Hindlimb muscle (tissue), 1 donor: ENCODE data around the gene UBN1. TPM values are rescaled to one million over a fixed set of nuclear protein-coding genes. Genes with fewer than 3 reads are reported as not detected.

Experiments used
- DNase-seq: peaks from one replicate; pipeline ENCODE4 v3.0.0-alpha.2; 2013
- polyA plus RNA-seq: library from polyadenylated mRNA; unstranded; fragments of 120-200 nt; gene quantifications from one replicate; pipeline ENCODE4 v1.2.1, GENCODE V29; 2013; ENCODE audit not compliant: insufficient read length

Gene UBN1
- polyA plus RNA-seq, 1 donor, result 19.0 TPM

DNA sequence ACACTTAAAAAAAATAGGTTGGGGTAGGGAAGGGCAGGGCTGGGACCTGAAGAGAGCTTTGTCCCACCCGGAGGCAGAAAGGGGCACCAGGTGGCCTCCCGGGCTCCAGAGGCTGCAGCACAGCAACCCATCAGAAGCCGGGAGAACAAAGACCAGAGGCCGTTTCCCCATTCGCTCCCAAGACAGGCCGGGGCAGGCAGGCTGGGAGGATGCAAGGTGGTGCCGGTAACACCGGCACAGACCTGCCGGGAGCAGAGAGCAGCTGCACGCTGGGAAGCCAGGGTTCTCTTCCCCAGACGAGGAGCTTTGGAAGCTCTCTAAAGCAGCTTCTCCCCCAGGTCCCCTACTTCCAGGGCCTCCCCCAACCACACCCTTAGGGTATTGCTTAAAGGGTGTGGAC, 84.1 kb downstream of the UBN1 start:
- no peak for DNase-seq

Other genes starting within 250 kb of the UBN1 start
- 25.1 TPM for gene UBALD1, start 232.6 kb upstream of the UBN1 start, polyA plus RNA-seq
- 46.0 TPM for gene MGRN1, start 222.7 kb upstream of the UBN1 start, polyA plus RNA-seq
- 29.2 TPM for gene NUDT16L1, start 153.9 kb upstream of the UBN1 start, polyA plus RNA-seq
- 16.6 TPM for gene ANKS3, start 113.2 kb upstream of the UBN1 start, polyA plus RNA-seq
- 1.1 TPM for gene DNAAF8, start 112.9 kb upstream of the UBN1 start, polyA plus RNA-seq
- gene ZNF500, start 80.3 kb upstream of the UBN1 start, polyA plus RNA-seq, result 13.9 TPM
- gene SEPTIN12, start 59.1 kb upstream of the UBN1 start, polyA plus RNA-seq, result not detected
- gene SMIM22, start 52.1 kb upstream of the UBN1 start, polyA plus RNA-seq, result not detected
- 15.7 TPM for gene ROGDI, start 44.8 kb upstream of the UBN1 start, polyA plus RNA-seq
- gene GLYR1, start 193 bp upstream of the UBN1 start, polyA plus RNA-seq, result 54.5 TPM
- 1.7 TPM for gene PPL, start 89.7 kb downstream of the UBN1 start, polyA plus RNA-seq
- gene SEC14L5, start 110.8 kb downstream of the UBN1 start, polyA plus RNA-seq, result 0.46 TPM
- gene NAGPA, start 186.5 kb downstream of the UBN1 start, polyA plus RNA-seq, result 6.3 TPM
- gene C16orf89, start 218.5 kb downstream of the UBN1 start, polyA plus RNA-seq, result 1.3 TPM
- gene ALG1, start 224.4 kb downstream of the UBN1 start, polyA plus RNA-seq, result 12.8 TPM